C4-2B (cell line): ENCODE results near the gene PTPRM.

ENCODE experiments used
- ZFX ChIP-seq: fragments of 450-650 bp; IDR thresholded peaks from 2 replicates; pipeline ENCODE4 v1.6.1; 2017
- TF ChIP-seq, protein P1 (sequence below): fragments of 450-650 bp; conservative IDR thresholded peaks from 2 replicates; pipeline ENCODE4 v1.5.1; 2017; ENCODE audit warnings: mild to moderate bottlenecking

DNA sequence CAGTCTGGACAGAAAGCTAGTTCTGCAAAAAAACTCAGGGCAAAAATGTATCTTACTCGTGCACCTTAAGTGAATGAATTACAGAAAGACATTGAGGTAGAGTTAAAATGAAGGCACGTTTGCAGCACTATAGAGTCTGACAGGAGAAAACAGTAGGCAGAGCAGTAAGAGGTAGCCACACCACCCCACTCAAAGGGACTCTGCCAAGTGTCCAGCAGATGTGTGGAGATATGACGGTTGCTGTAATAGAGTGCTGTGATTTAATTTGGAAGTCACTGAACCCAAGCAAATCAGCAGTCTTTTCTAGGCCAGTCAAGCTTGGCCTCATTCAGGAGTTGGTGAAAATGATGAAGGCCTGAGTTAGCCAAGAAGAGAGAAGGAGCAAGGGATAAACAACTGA, 464.4 kb downstream of the PTPRM start:
- TF ChIP-seq, protein P1, sequence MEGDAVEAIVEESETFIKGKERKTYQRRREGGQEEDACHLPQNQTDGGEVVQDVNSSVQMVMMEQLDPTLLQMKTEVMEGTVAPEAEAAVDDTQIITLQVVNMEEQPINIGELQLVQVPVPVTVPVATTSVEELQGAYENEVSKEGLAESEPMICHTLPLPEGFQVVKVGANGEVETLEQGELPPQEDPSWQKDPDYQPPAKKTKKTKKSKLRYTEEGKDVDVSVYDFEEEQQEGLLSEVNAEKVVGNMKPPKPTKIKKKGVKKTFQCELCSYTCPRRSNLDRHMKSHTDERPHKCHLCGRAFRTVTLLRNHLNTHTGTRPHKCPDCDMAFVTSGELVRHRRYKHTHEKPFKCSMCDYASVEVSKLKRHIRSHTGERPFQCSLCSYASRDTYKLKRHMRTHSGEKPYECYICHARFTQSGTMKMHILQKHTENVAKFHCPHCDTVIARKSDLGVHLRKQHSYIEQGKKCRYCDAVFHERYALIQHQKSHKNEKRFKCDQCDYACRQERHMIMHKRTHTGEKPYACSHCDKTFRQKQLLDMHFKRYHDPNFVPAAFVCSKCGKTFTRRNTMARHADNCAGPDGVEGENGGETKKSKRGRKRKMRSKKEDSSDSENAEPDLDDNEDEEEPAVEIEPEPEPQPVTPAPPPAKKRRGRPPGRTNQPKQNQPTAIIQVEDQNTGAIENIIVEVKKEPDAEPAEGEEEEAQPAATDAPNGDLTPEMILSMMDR, result no peak
- TF ChIP-seq ZFX, result no peak
